ENCODE measurements around the gene AKT1.

GRCh38 chr14:104755621-104756020 is 39.9 kb downstream of the AKT1 start:
- TF ChIP-seq POLR2A (IDR thresholded peaks at IDR 0.05; ENCODE audit: low read length) (no peak), GATA1 (IDR thresholded peaks at IDR 0.05; ENCODE audit: low read depth, low read length) (no peak)
